GM19467 (cell line): ENCODE results near the gene FHOD1.

Experiments used
- ATAC-seq: cut with Tn5 transposase; IDR thresholded peaks from one replicate; pipeline ENCODE4 v1.9.1; 2021; ENCODE audit warnings: mild to moderate bottlenecking, moderate library complexity; ENCODE audit not compliant: unreplicated experiment

The FHOD1 gene

GRCh38 chr16:67210069-67210937 lies 37.0 kb downstream of the FHOD1 start:
- ATAC-seq, result no peak

DNA sequence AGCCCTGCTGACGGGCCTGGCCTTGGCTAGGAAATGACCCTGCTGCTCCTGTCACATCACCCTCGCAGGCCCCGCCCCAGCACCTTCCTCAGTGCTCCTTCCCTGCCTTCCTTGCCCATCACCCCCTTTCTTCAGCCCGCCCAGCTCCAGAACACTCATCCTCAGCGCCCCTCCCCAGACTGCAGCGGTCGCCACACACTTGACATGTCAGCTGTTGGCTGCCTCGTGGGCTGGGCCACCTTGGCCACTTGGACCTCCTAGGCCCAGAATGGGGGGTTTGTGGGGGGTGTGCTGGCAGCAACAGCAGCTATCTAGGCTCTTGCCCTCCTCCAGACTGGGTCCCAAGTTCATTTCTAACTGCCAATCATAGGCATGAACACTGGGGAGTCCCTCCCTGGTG lies 37.7 kb downstream of the FHOD1 start:
- no peak for ATAC-seq

GRCh38 chr16:67208154-67208896 lies 39.0 kb downstream of the FHOD1 start:
- no peak for ATAC-seq

DNA sequence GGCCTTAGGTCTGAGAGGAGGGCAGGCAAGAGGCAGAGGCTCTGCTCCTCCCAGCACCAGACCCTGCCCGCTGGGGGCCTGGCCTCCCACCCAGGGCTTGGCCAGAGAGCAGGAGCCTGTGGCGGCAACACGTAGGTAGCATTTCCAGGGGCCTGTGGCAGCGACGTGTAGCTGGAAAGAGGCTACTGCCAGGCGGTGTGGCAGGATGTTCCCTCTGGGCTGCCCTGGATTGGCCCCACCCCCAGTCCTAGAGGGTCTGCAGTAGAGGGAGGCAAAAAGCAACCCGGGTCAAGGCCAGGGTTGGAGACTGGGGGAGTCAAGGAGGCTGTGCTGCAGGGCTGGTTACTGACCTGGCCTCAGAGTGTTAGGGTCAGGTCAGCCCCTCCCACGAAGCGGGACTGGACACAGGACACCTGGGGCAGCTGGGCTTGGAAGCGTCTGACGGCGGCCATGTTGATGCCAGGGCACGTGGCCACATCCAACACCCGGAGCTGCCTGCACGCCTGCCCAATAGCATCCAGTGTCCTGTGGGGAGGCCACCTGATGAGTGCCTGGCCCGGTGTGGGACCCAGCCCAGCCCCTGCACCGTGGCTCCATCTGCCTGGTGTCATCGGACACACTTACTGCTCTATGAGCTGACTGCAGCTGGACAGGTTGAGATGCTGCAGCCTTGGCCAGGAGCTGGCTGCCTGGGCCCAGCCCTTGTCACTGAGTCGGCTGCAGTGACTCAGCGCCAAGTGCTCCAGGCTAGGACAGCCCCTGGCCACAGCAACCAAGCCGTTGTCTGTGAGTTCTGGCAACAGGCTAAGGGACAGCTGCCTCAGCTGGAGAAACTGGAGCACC lies 39.8 kb downstream of the FHOD1 start:
- ATAC-seq, result no peak

DNA sequence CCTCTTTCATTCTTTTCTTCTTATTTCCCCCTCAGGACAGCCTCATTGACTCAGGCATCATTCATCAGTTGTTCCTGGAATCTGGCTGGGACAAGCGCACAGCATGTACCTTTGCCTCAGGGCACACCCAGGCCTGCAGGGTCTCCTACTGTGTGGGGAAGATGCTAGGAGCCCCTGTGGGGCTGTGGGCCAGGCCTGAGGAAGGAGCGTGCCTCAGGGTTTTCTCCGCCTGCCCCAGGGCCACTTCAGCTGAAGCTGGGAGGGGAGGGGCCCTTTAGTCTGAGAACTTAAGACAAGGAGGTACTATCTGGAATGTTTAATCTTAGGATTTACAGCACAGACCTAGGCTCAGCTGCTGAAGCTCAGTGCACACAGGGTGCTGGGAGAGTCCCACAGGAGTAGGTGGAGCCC lies 40.4 kb downstream of the FHOD1 start:
- no peak for ATAC-seq

DNA sequence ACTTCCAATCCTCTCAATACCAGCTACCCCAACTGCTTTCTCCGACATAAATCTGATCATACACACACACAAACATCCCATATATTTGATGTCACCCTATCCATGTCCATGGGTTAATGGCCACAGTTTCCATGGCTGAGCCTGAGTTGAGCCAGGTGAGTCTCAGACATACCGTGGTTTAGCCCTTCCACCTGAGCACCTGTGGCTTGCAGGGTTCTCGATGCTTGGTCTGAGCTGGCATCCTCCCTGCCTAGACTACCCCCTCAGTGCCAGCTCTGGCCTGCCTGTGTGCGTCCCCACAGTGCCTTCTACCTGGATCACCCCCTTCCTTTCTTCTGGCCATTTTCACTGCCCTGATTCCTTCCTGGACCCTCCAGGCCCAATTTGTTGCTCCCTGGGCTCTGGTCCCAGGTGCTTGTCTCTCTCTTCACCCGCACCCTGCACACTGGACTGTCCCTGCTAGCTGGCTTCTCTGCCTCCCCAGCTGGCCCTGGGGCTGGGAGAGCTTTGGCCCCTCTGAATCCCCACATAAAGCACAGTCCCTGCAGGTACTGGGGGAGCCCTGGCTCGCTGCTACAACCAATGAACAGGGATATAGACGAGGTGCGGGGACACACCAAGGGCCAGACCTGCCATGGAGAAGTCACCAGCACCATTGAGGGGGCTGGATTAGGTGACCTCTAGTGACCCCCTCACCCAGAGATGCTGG lies 41.0 kb downstream of the FHOD1 start:
- no peak for ATAC-seq

GRCh38 chr16:67204076-67204475 lies 43.2 kb downstream of the FHOD1 start:
- no peak for ATAC-seq

DNA sequence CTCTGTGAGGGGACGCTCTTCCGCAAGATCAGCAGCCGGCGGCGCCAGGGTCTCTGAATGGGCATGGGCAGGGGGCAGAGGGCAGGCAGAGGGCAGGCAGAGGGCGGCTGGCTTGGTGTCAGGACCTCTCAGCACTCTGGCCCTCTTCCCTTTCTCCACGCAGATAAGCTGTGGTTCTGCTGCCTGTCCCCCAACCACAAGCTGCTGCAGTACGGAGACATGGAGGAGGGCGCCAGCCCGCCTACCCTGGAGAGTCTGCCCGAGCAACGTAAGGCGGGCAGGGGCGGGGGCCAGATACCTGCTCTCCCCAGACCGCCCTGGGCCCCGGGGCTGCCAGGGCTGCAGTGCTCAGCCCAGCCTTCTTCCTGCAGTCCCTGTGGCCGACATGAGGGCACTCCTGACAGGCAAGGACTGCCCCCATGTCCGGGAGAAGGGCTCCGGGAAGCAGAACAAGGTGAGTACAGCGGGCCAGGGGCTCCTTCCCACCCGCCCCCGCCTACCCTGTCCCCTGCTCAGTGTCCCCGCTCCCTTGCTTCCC lies 44.3 kb downstream of the FHOD1 start:
- ATAC-seq, result no peak

DNA sequence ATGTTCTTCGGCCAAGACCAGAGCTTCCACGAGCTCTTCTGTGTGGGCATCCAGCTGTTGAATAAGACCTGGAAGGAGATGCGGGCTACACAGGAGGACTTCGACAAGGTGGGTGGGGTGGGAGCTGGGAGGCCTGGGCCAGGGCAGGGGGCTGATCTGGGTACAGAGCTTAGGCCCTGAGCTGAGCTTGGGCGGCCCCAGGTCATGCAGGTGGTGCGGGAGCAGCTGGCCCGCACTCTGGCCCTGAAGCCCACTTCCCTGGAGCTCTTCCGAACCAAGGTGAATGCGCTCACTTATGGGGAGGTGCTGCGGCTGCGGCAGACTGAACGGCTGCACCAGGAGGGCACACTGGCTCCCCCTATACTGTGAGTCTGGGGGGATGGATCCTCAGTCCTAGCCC lies 44.9 kb downstream of the FHOD1 start:
- no peak for ATAC-seq

DNA sequence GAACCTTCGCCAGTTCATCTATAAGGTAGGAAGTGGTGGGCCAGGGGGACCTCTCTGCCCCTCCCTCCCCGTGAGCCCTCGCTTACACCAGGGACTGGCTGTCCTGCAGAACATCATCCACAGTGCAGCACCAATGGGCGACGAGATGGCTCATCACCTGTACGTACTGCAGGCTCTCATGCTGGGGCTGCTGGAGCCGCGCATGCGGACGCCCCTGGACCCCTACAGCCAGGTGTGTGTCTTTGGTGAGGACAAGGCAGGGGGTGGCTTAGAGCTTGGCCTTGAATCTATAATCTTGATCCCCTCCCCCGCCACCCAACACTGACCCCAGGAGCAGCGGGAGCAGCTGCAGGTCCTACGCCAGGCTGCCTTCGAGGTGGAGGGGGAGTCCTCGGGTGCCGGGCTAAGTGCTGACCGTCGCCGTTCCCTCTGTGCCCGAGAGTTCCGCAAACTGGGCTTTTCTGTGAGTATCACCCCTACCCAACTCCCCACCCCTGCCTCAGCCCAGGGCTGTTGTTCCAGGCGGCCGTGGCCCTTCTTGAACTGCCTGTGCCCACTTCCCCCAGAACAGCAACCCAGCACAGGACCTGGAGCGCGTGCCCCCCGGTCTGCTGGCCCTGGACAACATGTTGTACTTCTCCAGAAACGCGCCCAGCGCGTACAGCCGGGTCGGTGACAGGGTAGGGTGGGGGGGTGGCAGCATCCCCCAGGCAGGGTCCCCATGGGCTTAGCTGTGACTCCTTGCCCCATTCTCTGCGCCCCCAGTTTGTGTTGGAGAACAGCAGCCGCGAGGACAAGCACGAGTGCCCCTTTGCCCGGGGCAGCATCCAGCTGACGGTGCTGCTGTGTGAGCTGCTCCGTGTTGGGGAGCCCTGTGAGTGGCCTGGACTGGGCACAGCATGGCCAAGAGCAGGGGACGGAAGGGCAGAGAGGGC lies 45.6 kb downstream of the FHOD1 start:
- ATAC-seq, result no peak

- no peak for ATAC-seq
Measured at GRCh38 chr16:67200491-67200890, 46.8 kb downstream of the FHOD1 start.

- no peak for ATAC-seq
Measured at GRCh38 chr16:67199808-67200198, 47.5 kb downstream of the FHOD1 start.

DNA sequence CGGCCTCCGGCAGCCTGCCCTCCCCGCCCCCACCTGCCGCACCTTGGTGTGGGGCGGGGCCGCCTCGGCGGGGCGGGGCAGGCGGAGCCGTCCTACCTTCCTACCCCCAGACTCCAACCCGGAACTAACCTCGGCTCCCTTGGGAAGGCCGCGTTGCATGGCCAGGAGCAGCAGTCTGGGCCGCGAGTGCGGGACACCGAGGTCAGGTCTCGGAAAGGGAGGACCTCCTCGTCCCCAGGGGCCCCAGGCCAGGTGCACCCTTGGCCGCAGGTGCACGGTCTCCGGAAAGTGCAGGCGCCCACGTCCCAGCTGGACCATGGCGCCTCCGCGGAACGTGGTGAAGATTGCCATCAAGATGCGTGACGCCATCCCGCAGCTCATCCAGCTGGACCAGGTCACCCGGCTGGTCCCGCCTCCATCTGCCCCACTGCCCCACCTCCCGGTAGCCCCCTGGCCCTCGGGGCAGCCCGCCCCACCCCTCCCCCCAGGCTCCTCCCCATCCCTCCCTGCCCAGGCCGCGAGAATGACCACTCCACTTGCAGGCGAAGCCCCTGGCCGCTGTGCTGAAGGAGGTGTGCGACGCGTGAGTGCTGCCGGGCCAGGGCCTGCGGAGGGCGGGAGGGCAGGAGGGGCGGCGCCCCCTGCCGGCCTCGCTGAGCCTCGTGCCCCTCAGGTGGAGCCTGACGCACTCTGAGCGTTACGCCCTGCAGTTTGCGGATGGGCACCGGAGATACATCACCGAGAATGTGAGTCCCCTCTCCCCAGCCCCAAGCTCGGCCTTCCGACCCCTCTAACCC lies 48.1 kb downstream of the FHOD1 start, which contains the start of gene ELMO3:
Gene ELMO3 (plus strand): TSS at position 121 of the 797 bp plus-strand sequence. CDS start 196 bp downstream, at position 317.
- no peak for ATAC-seq

- no peak for ATAC-seq
Measured at GRCh38 chr16:67198238-67198734, 49.0 kb downstream of the FHOD1 start.

DNA sequence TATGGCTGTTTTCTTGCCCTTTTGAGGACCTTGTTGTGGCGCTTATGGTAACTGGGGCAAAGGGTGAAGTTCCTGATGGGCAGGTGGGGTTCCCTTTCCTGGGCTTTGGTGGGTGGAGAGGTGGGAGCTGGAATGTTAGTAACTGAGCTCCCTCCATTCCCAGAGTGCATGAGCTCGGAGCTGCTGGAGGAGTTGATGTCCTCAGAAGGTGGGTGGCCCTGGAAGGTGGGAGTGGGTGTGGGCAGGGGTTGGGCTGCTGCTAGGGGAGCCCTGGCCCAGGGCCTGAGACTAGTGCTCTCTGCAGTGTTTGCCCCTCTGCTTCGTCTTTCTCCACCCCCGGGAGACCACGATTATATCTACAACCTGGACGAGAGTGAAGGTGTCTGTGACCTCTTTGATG lies 49.6 kb downstream of the FHOD1 start:
- no peak for ATAC-seq

DNA sequence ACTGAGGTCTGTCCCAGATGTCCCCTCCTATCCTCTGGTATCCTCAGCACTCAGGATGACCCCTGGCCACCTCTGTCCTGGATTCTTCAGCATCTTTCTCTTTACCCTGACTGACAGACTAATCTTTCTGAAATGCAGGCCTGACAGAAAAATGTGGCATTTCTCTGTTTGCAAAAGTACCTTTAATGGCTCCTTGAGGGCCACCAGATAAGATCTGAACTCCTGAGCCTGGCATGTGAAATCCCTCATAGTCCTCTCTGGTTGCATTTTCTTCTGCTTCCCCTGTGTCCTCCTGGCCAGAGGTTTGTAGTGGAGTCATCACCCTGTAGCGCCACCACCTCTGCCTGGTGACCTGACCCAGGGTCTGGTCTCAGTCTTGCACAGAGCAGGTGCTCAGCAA lies 50.4 kb downstream of the FHOD1 start:
- ATAC-seq, result no peak

DNA sequence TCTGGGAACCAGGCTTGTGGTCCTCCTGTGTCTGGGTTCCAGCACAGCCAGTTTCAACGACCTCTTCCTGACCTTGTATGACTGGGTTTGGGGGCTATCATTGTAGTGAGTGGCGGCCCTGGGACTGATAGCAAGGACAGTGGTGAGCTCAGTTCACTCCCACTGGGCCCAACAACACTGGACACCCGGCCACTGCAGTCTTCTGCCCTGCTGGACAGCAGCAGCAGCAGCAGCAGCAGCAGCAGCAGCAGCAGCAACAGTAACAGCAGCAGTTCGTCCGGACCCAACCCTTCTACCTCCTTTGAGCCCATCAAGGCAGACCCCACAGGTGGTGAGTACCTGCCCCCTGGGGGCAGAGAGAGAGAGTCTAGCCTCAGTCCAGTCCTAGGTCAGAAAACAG lies 51.6 kb downstream of the FHOD1 start:
- ATAC-seq, result no peak

DNA sequence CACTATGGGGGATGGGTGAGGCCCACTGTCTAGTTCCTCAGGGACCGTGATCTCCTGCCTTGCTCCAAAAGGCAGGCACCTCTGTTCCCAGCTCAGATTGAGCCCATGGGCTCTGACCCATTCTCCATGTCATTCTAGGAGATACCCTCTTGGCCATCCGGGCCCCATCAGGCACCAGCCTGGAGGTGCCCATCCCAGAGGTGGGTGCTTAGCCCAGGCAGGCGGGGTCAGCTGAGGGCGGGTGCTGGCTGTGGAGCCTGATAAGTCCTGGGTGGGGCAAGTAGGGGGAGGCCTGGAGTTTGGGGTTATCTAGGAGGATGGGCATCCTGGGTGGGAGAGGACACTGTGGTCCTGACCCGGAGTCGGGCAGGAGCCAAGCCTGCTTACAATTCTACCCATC lies 53.0 kb downstream of the FHOD1 start:
- no peak for ATAC-seq
